Heart left ventricle (tissue), 13 donors: ENCODE measurements around the gene FN3K.

ENCODE experiments used
- POLR2A ChIP-seq, 2 donors: fragments of 450-650 bp; IDR thresholded peaks; one replicate each; pipeline ENCODE4 v1.6.1; 2017; ENCODE audit warnings: antibody characterized with exemption in 2 of 2, mild to moderate bottlenecking in 2 of 2, moderate library complexity in 2 of 2
- TF ChIP-seq, protein P1 (sequence below), 12 donors: fragments of 200-600 bp; sonication (generic) in 4 of 12; IDR thresholded peaks; one replicate each; pipeline versions ENCODE4 v1.5.0 to v1.8.0; 2018 to 2022; ENCODE audit warnings: antibody characterized with exemption in 12 of 12, mild to moderate bottlenecking in 5 of 12
- donor health status: ischemic (EF 13 %, LVEDD 7.1; RV severe dilation, severe dysfunction).
- donor health status: DM: no; HTN: yes; CAD: no.
- donor health status: DM: no; HTN: no; CAD: no.
- donor health status: ischemic (EF 25% LVEDD 6.9; RV normal size, moderate dysfunction).
- donor health status: ischemic (EF 25% LVEDD 5.7; RV mildly dilated, moderate dysfunction).
- donor health status: ischemic (EF 35%, LVEDD 5.7; RV mildly dilated, moderate dysfunction).
- donor health status: nonischemic (EF 11% LVEDD 7.7; RV severe dilation, severe dysfunction).
- donor health status: DM: yes; HTN: yes; CAD: no.
- donor health status: PGD.
- donor health status: ischemic (EF 29% LVEDD 5.4; RV normal size, mild dysfunction).
- donor health status: nonischemic (EF 23%, LVEDD 6.1; RV moderate dilation, normal function).

GRCh38 chr17:82794781-82795482, 59.5 kb downstream of the FN3K start:
- TF ChIP-seq, protein P1, sequence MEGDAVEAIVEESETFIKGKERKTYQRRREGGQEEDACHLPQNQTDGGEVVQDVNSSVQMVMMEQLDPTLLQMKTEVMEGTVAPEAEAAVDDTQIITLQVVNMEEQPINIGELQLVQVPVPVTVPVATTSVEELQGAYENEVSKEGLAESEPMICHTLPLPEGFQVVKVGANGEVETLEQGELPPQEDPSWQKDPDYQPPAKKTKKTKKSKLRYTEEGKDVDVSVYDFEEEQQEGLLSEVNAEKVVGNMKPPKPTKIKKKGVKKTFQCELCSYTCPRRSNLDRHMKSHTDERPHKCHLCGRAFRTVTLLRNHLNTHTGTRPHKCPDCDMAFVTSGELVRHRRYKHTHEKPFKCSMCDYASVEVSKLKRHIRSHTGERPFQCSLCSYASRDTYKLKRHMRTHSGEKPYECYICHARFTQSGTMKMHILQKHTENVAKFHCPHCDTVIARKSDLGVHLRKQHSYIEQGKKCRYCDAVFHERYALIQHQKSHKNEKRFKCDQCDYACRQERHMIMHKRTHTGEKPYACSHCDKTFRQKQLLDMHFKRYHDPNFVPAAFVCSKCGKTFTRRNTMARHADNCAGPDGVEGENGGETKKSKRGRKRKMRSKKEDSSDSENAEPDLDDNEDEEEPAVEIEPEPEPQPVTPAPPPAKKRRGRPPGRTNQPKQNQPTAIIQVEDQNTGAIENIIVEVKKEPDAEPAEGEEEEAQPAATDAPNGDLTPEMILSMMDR (IDR thresholded peaks at IDR 0.05), result no peak
- no peak for TF ChIP-seq POLR2A (IDR thresholded peaks at IDR 0.05)
